GM21528 (cell line): ENCODE results near the gene ABCA6.
"Not testable (repeated sequence)": the region's sequence is repeated elsewhere in the genome, so short reads cannot be mapped to it uniquely, and the experiment has no call there.

Source experiments
- ATAC-seq: cut with Tn5 transposase; IDR thresholded peaks from one replicate; pipeline ENCODE4 v1.9.1; 2021; ENCODE audit warnings: mild to moderate bottlenecking, moderate library complexity; ENCODE audit not compliant: unreplicated experiment, low FRiP score

The ABCA6 gene

DNA sequence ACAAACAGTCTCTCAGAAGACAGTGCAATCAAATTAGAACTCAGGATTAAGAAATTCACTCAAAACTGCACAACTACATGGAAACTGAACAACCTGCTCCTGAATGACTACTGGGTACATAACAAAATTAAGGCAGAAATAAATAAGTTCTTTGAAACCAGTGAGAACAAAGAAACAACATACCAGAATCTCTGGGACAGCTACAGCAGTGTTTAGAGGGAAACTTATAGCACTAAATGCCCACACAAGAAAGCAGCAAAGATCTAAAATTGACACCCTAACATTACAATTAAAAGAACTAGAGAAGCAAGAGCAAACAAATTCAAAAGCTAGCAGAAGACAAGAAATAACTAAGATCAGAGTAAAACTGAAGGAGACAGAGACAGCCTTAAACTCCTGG is 68.3 kb downstream of the ABCA6 start:
- ATAC-seq, result not testable (repeated sequence)

DNA sequence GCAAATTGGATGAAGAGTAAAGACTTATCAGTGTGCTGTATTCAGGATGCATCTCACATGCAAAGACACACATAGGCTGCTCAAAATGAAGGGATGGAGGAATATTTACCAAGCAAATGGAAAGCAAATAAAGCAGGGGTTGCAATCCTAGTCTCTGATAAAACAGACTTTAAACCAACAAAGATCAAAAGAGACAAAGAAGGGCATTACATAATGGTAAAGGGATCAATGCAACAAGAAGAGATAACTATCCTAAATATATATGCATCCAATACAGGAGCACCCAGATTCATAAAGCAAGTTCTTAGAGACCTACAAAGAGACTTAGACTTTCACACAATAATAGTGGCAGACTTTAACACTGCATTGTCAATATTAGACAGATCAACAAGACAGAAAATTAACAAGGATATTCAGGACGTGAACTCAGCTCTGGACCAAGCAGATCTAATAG is 68.9 kb downstream of the ABCA6 start:
- not testable (repeated sequence) for ATAC-seq

DNA sequence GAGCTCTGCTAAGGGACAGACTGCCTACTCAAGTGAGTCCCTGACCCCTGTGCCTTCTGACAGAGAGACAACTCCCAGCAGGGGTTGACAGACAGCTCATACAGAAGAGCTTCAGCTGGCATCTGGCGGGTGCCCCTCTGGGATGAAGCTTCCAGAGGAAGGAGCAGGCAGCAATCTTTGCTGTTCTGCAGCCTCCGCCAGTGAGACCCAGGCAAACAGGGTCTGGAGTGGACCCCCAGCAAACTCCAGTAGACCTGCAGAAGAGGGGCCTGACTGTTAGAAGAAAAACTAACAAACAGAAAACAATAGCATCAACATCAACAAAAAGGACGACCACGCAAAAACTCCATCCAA is 70.5 kb downstream of the ABCA6 start:
- not testable (repeated sequence) for ATAC-seq

DNA sequence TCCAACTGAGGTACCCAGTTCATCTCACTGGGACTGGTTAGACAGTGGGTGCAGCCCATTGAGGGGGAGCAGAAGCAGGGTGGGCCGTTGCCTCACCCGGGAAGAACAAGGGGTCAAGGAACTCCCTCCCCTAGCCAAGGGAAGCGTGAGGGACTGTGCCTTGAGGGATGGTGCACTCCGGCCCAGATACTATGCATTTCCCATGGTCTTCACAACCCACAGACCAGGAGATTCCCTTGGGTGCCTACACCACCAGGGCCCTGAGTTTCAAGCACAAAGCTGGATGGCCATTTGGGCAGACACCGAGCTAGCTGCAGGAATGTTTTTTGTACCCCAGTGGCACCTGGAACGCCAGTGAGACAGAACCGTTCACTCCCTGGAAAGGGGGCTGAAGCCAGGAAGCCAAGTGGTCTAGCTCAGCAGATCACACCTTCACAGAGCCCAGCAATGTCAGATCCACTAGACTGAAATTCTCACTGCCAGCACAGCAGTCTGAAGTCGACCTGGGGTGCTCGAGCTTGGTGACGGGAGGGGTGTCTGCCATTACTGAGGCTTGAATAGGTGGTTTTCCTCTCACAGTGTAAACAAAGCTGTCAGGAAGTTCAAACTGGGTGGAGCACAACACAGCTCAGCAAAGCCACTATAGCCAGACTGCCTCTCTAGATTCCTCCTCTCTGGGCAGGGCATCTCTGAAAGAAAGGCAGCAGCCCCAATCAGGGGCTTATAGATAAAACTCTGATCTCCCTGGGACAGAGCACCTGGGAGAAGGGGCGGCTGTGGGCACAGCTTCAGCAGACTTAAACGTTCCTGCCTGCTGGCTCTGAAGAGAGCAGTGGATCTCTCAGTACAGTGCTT is 71.1 kb downstream of the ABCA6 start:
- not testable (repeated sequence) for ATAC-seq

DNA sequence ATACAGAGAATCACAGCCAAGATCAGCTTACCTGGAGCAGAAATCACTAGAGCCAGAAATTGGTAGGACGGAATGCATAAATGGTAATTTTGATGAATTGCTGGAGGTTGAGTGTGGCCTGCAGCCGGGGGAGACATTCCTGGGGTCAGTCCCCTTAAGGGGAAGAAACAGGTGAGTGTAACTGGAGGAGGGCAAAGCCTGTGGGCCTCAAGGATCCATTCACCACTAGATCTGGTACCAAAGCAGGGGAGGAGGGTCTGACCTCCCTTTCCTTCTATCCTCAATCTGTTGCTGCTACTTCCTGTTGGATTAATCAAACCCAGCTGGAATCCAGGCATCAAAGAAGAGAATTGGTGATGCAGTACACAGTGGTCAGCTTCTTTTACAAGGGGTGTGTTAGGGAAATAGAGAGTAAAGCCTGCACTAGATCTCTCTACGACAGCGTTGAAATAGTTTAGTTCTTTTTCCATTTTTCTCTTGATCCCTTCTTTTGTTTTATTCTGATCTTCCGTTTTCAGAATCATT is 72.4 kb downstream of the ABCA6 start:
- no peak for ATAC-seq

DNA sequence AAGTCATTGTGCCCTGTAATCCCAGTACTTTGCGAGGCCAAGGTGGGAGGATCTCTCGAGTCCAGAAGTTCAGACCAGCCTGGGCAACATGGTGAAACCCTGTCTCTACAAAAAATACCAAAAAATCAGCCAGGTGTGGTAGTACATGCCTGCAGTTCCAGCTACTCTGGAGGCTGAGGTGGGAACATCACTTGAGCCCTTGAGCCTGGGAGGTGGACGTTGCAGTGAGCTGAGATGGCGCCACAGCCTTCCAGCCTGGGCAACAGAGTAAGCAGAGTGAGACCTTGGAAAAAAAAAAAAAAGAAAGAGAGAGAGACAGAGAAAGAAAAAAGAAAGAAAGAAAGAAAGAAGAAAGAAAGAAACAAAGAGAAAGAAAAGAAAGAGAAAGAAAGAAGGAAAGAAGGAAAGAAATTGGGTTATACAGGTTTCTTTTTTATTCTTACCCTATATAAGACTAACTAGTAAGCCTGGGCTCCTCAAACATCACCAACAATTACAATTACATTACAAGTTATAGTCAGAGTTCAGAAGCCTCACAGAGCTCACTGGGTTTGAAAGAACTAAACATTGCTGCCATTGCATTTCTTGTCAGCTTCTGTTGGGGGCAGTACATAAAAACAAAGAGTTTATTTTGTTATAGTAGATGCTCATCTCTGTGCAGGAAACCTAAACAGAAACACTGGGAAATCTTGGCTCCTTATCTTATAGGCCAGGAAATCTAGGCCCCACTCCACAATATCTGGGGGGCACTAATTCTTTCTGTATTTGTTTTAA is 74.2 kb downstream of the ABCA6 start:
- ATAC-seq, result no peak

DNA sequence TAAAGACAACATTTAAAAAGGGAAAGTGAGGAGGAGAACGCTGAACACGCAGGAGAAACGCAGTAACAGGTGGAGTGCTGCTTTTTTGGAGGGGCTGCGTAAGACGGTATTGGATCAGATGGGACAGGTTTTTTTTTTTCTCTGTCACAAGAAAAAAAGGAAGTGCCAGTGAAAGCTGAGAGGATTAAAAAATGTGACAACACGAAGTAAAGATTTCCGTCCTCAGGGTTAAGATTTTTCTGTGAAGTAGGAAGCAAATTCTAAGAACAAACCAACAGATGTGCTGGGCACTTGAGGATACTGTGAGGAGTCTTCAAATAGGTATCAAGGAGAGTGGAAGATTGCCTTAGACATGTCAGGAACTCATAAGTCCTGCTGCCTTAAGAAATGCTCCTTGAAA is 75.2 kb downstream of the ABCA6 start:
- no peak for ATAC-seq

DNA sequence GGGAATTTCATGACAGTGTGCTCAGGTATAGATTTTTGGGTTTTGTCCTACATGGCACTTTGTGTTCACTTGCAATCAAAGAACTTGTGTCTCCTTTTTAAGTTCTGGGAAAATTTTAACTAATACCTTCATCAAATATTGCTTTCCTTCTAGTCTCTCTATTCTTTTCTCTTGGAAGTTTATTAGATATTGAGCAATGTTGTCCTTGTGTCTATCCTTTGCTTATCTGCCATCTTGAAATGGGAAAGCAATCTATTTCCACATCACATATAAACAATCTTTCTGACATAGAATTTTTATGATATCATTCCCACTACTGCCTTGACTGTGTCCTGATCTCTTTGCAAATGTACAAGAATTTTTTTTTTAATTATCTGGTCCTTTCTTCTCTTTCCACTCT is 76.6 kb downstream of the ABCA6 start:
- no peak for ATAC-seq

DNA sequence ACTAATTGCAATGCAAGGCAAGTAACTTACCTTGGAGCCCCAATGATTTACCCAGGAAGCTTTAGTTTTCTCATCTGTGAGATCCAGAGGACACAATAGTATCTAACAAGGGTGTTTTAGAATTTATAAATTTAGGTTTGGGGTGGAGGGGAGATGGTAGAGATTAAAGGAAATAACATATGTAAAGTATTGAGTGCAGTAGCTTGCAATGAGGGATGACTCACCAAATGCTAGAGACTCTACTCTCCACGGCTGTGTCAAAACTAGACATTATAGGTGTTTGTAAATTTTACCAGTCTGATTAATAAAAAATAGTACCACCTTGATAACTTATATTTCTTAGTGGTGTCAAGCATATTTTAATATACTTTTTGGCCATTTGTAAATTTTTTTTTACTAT is 77.2 kb downstream of the ABCA6 start:
- ATAC-seq, result no peak

DNA sequence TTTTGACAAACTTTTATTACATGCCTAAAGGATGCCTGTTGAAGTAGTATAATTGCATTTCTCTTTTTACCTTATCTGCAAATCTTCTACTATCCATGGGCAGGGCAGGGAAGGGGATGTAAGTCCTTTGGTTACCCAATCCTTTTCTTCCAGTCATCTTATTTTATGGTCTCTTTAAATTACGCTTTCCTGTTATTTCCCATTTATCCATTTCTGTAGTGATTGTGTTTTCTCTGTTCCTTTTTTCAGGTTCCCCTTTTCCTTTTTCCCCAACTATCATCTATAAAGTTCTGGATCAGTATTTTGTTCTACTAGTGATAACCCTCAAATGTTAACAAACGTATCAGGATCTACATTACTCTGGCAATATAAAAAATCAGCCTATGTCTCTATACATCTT is 77.7 kb downstream of the ABCA6 start:
- no peak for ATAC-seq

DNA sequence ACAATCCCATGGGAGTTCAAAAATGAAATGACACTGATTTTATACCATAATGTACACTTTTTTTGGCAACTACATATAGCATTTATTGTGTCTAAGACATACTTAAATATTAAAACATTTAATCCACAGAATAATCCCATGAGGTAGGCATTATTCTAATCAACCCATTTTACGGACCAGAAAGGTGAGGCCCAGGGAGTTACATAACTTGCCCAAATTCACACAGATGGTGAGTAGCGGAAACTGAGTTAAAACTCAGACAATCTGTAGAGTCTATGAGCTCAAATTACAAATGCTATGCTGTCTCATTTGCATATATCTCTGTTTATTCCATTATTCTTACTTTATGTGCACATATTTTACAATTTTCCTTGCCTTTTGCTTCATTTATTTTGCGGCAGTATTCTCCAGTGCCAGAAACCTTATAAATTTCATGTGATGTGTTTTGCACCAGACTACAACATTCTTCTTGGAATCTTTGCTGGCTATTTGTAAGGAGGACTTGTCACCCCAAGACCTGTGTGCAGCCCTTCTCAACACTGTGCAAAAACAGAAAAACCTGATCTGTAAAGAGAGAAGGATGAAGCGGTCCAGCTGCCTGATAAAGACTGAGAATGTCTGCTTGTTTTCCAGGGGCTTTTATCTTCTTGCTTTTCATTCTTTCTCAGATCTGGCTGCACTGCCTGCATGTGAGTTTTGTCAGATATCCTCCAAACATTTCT is 78.7 kb downstream of the ABCA6 start:
- ATAC-seq, result no peak

DNA sequence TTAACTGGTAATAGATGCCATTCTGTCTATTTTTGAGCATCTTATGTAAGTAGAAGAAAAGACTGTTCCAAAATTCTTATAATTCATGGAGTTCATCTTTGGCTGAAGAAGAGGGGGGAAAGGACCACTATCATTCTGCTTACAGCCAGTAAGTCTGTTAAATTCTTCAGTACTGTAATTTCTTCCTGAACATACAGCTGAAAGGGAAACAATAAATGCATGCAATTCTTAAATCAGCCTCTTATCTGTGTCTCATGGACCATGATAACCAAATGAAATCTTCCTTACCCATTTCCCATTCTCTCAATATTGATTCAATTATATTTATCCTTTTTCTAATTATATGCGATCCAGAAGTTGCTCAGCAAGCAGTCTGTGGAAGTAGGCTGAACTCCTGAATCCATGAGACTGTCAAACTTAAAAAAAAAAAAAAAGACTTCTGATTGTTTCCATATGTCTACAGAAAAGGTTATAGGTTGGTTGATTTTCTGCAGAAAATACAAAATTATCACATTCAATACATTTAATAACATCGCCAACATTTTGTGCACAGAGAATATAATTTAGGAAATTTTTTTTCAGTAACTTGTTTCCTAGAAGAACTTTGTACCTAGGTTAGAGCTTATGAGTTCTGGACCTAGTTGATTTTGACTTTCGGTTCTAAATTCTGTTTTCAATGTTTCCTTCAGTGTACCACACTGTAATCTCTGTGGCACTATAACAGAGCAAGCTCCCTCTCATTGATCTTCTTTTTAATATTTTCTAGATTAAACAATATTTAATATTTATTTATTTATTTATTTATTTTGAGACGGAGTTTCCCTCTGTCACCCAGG is 79.8 kb downstream of the ABCA6 start:
- no peak for ATAC-seq

DNA sequence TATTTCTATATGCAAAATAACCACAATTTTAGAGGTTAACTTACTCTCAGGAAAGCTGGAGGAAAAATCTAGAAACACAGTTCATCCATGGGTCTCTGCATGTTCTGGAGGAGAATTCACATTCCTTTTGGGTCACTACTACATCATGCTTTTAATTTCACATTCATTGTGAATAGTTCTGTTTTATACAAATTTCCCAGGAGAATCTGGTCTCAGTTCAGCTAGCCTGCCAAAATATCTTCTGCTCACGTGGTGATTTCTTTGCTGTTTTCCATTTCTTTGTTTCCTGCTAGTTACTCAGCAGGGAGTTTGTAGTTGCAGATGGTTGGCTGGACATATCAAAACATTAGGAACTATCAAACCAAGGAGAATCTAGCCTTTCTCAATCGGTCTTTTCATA is 80.9 kb downstream of the ABCA6 start, which contains the start of gene ABCA9:
Gene ABCA9, minus strand, starts transcription at position 106 of the 400 bp plus-strand sequence. CDS start 9,801 bp downstream, outside the sequence.
- ATAC-seq, result no peak

DNA sequence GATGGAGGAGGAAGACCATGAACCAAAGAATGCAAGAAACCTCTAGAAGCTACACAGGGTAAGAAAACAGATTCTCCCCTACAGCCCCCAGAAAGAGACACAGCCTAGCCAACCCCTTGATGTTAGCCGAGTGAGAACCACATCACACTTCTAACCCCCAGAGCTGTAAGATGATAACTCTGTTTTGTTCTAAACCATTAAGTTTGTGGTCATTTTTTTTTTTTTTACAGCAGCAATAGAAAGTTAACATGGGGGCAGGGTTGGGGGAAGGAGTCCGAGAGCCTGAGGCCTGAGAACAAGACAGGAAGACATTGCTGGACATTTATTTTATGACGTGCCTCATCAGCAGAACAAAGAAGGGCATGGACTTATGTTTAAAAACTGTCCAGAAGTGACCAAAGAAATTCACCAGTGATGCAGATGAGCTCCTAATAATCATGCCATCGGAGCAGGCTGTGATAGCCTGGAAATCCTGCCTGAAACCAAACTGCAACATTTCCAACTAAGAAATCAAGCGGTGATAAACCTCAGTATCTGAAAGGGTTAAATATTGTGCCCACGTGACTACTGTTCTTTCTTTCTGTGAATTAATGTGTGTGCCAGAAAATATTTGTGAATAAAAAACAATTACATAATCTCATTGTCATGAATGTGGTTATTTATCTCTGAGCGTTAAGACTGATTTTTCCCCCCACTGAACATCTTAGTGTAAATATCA is 82.1 kb downstream of the ABCA6 start:
- ATAC-seq, result no peak

DNA sequence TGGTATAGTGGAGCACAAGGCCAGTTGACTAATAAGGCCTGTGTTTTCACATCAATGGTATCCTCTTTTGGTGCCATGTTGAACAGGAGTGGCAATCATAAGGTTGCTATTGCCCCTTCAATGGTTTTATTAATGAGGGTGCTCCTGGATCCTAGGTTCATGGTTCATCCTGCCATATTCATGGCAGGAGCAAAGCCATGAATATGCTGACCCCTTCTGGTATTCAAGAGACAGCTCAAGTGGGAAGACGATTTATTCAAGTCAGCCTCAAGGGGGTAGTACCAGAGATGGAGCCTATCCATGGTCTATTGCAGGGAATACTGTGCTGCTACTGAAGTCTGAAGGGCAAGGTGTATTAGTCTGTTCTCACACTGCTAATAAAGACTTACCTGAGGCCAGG is 83.5 kb downstream of the ABCA6 start:
- ATAC-seq, result no peak

DNA sequence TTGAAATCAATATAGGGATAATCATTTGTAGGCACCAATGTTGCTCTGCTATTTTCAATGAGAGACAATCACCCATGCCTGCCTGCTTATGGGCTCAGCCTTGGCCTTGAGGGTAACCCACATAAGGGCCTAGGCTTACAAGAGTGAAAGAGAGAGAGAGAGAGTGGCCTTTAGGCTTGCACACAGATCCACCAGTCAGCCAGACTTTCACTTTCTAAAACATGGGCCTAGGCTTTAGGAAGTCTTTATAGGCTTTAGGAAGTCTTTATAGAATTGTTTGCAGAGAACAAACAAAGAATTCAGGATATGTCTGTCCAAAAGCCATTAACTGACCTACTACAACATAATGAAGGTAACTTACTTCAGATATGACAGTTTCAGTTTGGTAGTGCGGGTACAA is 84.4 kb downstream of the ABCA6 start:
- no peak for ATAC-seq

DNA sequence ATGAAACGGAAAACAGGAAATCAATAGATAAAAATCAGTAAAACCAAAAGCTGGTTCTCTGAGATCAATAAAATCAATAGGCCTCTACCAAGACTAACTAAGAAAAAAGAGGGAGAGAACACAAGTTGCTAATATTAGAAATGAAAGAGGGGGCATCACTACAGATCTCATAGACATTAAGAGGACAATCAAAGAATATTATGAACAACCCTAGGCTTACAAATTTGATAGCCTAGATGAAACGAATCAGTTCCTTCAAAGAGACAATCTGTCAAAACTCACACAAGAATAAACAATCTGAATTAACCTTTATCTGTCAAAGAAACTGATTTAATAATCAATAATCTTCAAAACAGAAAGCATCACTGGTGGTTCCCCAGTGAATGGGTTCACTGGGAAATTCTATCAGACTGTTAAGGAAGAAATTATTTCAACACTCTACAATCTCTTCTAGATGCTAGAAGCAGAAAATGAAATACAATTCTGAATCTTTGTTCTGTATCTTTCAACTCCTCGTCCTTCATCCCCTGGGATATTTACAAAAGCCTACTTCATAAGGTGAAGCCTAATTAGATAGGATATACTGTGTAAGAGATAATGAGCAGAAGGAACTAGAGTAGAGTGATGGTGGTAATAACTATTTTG is 85.4 kb downstream of the ABCA6 start:
- no peak for ATAC-seq

DNA sequence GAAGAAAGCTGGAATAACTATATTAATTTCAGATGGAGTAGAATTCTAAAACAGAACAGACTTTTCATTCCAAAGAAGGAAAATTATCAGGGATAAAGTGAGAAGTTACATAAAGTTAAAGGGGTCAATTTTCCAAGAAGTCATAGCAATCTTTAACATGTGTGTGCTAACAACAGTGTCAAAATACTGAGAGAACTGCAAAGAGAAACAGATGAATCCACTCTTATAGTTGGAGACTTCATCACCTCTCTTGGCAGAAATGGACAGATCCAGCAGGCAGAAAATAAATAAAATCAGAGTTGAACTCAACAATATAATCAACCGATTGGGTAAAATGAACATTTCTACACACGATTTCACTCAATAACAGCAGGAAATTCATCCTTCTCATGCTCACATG is 86.4 kb downstream of the ABCA6 start:
- no peak for ATAC-seq
